Endothelial cell of umbilical vein (primary cell): ENCODE results near the gene C4BPA. TPM values are rescaled to one million over a fixed set of nuclear protein-coding genes. Genes with fewer than 3 reads are reported as not detected.

Experiments
- BruUV-seq: library from RNA; stranded (reverse); fragments of 400-500 nt; replicated peaks from 2 replicates; lab custom pipeline; 2021; lab: Mats Ljungman, UMichigan
- CTCF ChIA-PET: fragments of 300-600, 350-600 bp; sonication (Branson Sonifier 250); formaldehyde crosslinking; loops from one replicate; lab custom pipeline; 2021; ENCODE audit warnings: antibody characterized with exemption, inconsistent platforms; lab: Charles Lee
- POLR2A ChIA-PET: fragments of 300-600, 350-600 bp; sonication (Branson Sonifier 250); formaldehyde crosslinking; loops from one replicate; lab custom pipeline; 2021; ENCODE audit warnings: antibody characterized with exemption, inconsistent platforms; lab: Charles Lee
- DNase-seq: peaks from one replicate; pipeline ENCODE4 v3.0.0-alpha.2; 2011; ENCODE audit warnings: low read depth, low spot score
- FAIRE-seq: peaks from 2 replicates; lab custom pipeline; 2011; peaks lifted over from hg19 to GRCh38; lab: Jason Lieb, UNC
- H2AFZ ChIP-seq: 2 replicates; pipeline ENCODE4 v1.6.0; 2012; ENCODE audit warnings: low read depth, low read length, control low read depth, inconsistent platforms
- H3K27ac ChIP-seq: 2 replicates; pipeline ENCODE4 v1.5.1; 2011; ENCODE audit warnings: low read depth, mild to moderate bottlenecking, control low read depth, low read length, moderate library complexity; ENCODE audit not compliant: insufficient read depth
- H3K27me3 ChIP-seq, 2 experiments: 2 replicates each; pipeline versions ENCODE4 v1.6.0 to v1.6.1; 2011; ENCODE audit warnings: low read length in 2 of 2, mixed read lengths in 1 of 2; ENCODE audit not compliant: control insufficient read depth in 2 of 2, insufficient read depth in 2 of 2
- H3K36me3 ChIP-seq, 2 experiments: 2 replicates in 1 of 2; 3 replicates in 1 of 2; pipeline ENCODE4 v1.5.1; 2011; ENCODE audit warnings: low read length in 2 of 2, mild to moderate bottlenecking in 1 of 2, moderate library complexity in 1 of 2; ENCODE audit not compliant: control insufficient read depth in 2 of 2, insufficient read depth in 2 of 2; ENCODE audit errors: extremely low read depth in 1 of 2
- H3K4me1 ChIP-seq: 3 replicates; pipeline ENCODE4 v1.5.1; 2011; ENCODE audit warnings: mild to moderate bottlenecking, low read length; ENCODE audit not compliant: control insufficient read depth, insufficient read depth; ENCODE audit errors: extremely low read depth
- H3K4me2 ChIP-seq: 2 replicates; pipeline ENCODE4 v1.6.1; 2011; ENCODE audit warnings: low read length, control low read depth, mixed read lengths; ENCODE audit not compliant: insufficient read depth
- H3K4me3 ChIP-seq, 3 experiments: fragments of 200-600 bp in 1 of 3; sonication (generic), shearing (Covaris generic) in 1 of 3; replicated peaks in 1 of 3; 2 replicates each; pipeline ENCODE4 v1.5.1; 2011 to 2016; ENCODE audit warnings: control low read depth in 3 of 3, low read length in 3 of 3, mild to moderate bottlenecking in 2 of 3, inconsistent platforms in 1 of 3, low read depth in 1 of 3, moderate library complexity in 1 of 3; ENCODE audit not compliant: insufficient read depth in 1 of 3
- H3K79me2 ChIP-seq: 2 replicates; pipeline ENCODE4 v1.6.0; 2012; ENCODE audit warnings: low read length, inconsistent platforms; ENCODE audit not compliant: control insufficient read depth, insufficient read depth
- H3K9ac ChIP-seq: replicated peaks from 2 replicates; pipeline ENCODE3; 2011; ENCODE audit warnings: low read length, control low read depth; ENCODE audit not compliant: insufficient read depth; ENCODE audit errors: extremely low read depth
- H3K9me1 ChIP-seq: replicated peaks from 3 replicates; pipeline ENCODE4 v1.6.0; 2011; ENCODE audit warnings: mild to moderate bottlenecking, low read length; ENCODE audit not compliant: control insufficient read depth, insufficient read depth; ENCODE audit errors: extremely low read depth
- H3K9me3 ChIP-seq: replicated peaks from 2 replicates; pipeline ENCODE4 v1.5.1; 2012; ENCODE audit warnings: low read length, inconsistent platforms; ENCODE audit not compliant: control insufficient read depth, insufficient read depth
- H4K20me1 ChIP-seq: replicated peaks from 2 replicates; pipeline ENCODE3; 2011; ENCODE audit warnings: mild to moderate bottlenecking, low read length; ENCODE audit not compliant: control insufficient read depth, insufficient read depth; ENCODE audit errors: extremely low read depth
- EZH2 ChIP-seq: IDR thresholded peaks from 2 replicates; pipeline ENCODE4 v1.6.1; 2012; ENCODE audit warnings: borderline replicate concordance, low read depth, mild to moderate bottlenecking, moderate library complexity, low read length, inconsistent platforms; ENCODE audit not compliant: severe bottlenecking
- FOS ChIP-seq: IDR thresholded peaks from 2 replicates; pipeline ENCODE4 v1.6.1; 2011; ENCODE audit warnings: mild to moderate bottlenecking, low read length, moderate library complexity, borderline replicate concordance; ENCODE audit not compliant: insufficient read depth
- GATA2 ChIP-seq: IDR thresholded peaks from 2 replicates; pipeline ENCODE4 v1.7.0; 2011; ENCODE audit warnings: low read depth, mild to moderate bottlenecking, moderate library complexity, mixed read lengths, low read length; ENCODE audit not compliant: insufficient read length, insufficient read depth
- JUN ChIP-seq: IDR thresholded peaks from 2 replicates; pipeline ENCODE4 v1.6.1; 2011; ENCODE audit warnings: borderline replicate concordance, low read depth; ENCODE audit not compliant: insufficient read length, insufficient read depth
- MAX ChIP-seq: IDR thresholded peaks from 2 replicates; pipeline ENCODE4 v1.6.1; 2011; ENCODE audit not compliant: insufficient read depth, insufficient read length
- MYC ChIP-seq: IDR thresholded peaks from one replicate; pipeline ENCODE4 v1.6.1; 2011; ENCODE audit warnings: mild to moderate bottlenecking, low read depth, low read length
- POLR2A ChIP-seq: IDR thresholded peaks from 2 replicates; pipeline ENCODE4 v1.6.1; 2012; ENCODE audit warnings: low read depth, mild to moderate bottlenecking, control low read depth, low read length
- POLR2AphosphoS5 ChIP-seq: IDR thresholded peaks from 2 replicates; pipeline ENCODE4 v1.6.1; 2012; ENCODE audit warnings: low read depth, mild to moderate bottlenecking, control low read depth, low read length, moderate library complexity; ENCODE audit not compliant: insufficient read depth
- dilution Hi-C: fragments of 300-500 bp; cut with MboI; formaldehyde crosslinking; loops from one replicate; pipeline ENCODE4 v1.15.0; 2019; ENCODE audit warnings: low sequenced_read_pairs; ENCODE audit not compliant: extremely low pct_ligation_motif_present
- intact Hi-C: fragments of 100-400 bp; cut with micrococcal nuclease; formaldehyde crosslinking; loops from one replicate; pipeline ENCODE4 v1.10.0; 2022
- polyA plus RNA-seq, 4 experiments: library from polyadenylated mRNA; depleted of rRNA in 3 of 4; stranded (reverse) in 3 of 4; unstranded in 1 of 4; fragments of >200 nt; gene quantifications; 2 replicates each; pipeline versions ENCODE4 v1.2.1 to v1.2.3, GENCODE V29; 2011 to 2012; ENCODE audit warnings: missing spikeins in 1 of 4
- total RNA-seq: library from RNA; stranded (reverse); gene quantifications from 2 replicates; pipeline ENCODE4 v1.2.3, GENCODE V29; 2021
- TF ChIP-seq, protein P1 (sequence below), 2 donors: IDR thresholded peaks; 1 replicate in 1 of 2; 2 replicates in 1 of 2; pipeline ENCODE4 v1.5.1; 2011; ENCODE audit warnings: low read length in 2 of 2, mild to moderate bottlenecking in 2 of 2, moderate library complexity in 2 of 2, control low read depth in 1 of 2, inconsistent platforms in 1 of 2, low read depth in 1 of 2; ENCODE audit not compliant: insufficient read depth in 1 of 2; ENCODE audit errors: extremely low read depth in 1 of 2

The C4BPA gene
- total and polyA plus RNA-seq, 2 donors (not counting 3 experiments of a cell fraction or from before 2014, with no cell fraction given): not detected

DNA sequence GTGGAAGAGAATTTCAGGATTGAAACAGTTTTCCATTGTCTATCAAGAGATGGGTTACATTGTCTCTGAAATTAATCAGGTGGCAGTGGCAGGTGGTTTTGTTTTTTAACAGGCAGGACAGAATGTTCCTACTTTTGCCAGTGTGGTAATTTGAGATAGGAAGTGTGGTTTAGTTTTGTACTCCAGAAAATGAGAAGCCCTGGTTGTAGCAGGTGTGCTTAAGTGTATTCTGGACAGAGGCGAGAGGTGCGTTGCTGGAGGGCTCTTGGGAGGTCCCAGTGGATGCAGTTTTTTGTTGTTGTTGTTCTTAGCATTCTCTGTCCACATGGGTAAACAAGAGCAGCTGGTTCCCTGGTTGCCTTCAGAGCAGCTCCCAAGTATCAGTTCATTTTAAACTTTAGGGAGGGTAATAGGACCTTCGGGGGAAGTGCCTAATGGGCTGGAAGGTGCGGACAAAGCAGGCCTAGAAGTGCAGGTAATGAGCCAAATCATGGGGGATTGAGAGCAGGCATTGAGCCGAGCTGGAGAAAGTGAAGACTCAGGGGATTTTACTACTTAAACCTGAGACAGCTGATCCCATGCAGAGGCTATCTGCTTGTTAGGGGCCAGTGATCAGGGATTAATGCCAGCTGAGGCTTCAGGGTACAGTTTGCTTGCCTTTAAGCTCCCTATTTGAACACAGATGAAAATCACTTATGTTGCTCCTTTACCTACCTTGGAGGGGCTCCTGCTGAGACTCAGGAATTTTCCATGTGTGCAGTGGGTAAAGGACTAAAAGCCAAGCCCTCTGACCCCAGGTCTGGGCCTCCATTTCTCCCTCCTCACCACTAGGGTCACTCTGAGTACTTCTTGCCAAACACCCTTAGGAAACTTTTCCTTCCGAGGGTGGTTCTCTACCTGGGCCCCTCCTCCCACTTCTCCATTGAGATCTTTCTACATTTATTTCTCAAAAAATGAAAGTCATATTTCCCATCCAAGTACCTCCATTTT, 44.9 kb upstream of the C4BPA start:
- Histone ChIP-seq H2AFZ (no peak overlapping the region), H3K27ac (no peak overlapping the region), H4K20me1 (no peaks in the 10 kb centered on the region), H3K4me2 (no peak overlapping the region), H3K9me1 (no peaks in the 10 kb centered on the region), H3K36me3 (no peaks in the 10 kb centered on the region), H3K9me3 (no peaks in the 10 kb centered on the region), H3K4me3 (no peak overlapping the region), H3K27me3 (peaks cover 0 to 2% of the 10 kb centered on the region in 2 experiments), H3K4me1 (no peaks in the 10 kb centered on the region), H3K9ac (no peak overlapping the region), H3K79me2 (no peaks in the 10 kb centered on the region)
- no TSS peak for BruUV-seq
- ChIA-PET POLR2A (no interaction called here), CTCF (interaction anchor here (1.0 to 2.3 kb wide), 2 partner anchors 17 to 22 kb away, joined by 3 to 7 read pairs; no protein-coding TSS in a partner anchor)
- TF ChIP-seq MYC (no peak), POLR2A (no peak), EZH2 (no peak), JUN (no peak)
- dilution Hi-C loops (no loop called here), intact Hi-C loops (no loop called here)
- DNase-seq (no peak), FAIRE-seq (no peak)

GRCh38 chr1:207059881-207060280, 44.2 kb upstream of the C4BPA start:
- Histone ChIP-seq H3K4me3 (no peak overlapping the region), H3K9me1 (no peaks in the 10 kb centered on the region), H3K27me3 (peaks cover 0 to 2% of the 10 kb centered on the region in 2 experiments), H3K9me3 (no peaks in the 10 kb centered on the region), H3K36me3 (no peaks in the 10 kb centered on the region), H3K79me2 (no peaks in the 10 kb centered on the region), H3K4me2 (no peak overlapping the region), H3K27ac (no peak overlapping the region), H2AFZ (no peak overlapping the region), H3K4me1 (no peaks in the 10 kb centered on the region), H3K9ac (no peak overlapping the region), H4K20me1 (no peaks in the 10 kb centered on the region)
- ChIA-PET CTCF (interaction anchor here (1.0 to 2.3 kb wide), 3 partner anchors 16 to 345 kb away, joined by 3 to 7 read pairs (median 4); no protein-coding TSS in a partner anchor), POLR2A (no interaction called here)
- intact Hi-C loops: no loop called here
- no peak for DNase-seq
- FAIRE-seq: no peak
- BruUV-seq: no TSS peak
- dilution Hi-C loops: no loop called here
- TF ChIP-seq EZH2 (no peak), GATA2 (no peak), MYC (no peak), FOS (no peak), JUN (no peak), POLR2AphosphoS5 (no peak), POLR2A (no peak), MAX (no peak)
- TF ChIP-seq, protein P1, sequence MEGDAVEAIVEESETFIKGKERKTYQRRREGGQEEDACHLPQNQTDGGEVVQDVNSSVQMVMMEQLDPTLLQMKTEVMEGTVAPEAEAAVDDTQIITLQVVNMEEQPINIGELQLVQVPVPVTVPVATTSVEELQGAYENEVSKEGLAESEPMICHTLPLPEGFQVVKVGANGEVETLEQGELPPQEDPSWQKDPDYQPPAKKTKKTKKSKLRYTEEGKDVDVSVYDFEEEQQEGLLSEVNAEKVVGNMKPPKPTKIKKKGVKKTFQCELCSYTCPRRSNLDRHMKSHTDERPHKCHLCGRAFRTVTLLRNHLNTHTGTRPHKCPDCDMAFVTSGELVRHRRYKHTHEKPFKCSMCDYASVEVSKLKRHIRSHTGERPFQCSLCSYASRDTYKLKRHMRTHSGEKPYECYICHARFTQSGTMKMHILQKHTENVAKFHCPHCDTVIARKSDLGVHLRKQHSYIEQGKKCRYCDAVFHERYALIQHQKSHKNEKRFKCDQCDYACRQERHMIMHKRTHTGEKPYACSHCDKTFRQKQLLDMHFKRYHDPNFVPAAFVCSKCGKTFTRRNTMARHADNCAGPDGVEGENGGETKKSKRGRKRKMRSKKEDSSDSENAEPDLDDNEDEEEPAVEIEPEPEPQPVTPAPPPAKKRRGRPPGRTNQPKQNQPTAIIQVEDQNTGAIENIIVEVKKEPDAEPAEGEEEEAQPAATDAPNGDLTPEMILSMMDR (IDR thresholded peaks at IDR 0.05; ENCODE audit: extremely low read depth in 1 of 2, insufficient read depth in 1 of 2, low read depth in 1 of 2, low read length in 2 of 2): no peak
